Astrocyte (in vitro differentiated cells and primary cell): ENCODE data around the gene ATP2A1.

Experiments used
- CTCF ChIP-seq: IDR thresholded peaks from 2 replicates; pipeline ENCODE4 v1.5.1; 2011; ENCODE audit warnings: low read depth, mild to moderate bottlenecking, inconsistent platforms, low read length, moderate library complexity; ENCODE audit not compliant: insufficient read depth
- EZH2 ChIP-seq: IDR thresholded peaks from 2 replicates; pipeline ENCODE4 v1.6.1; 2012; ENCODE audit warnings: mild to moderate bottlenecking, low read length, inconsistent platforms; ENCODE audit not compliant: insufficient read depth

GRCh38 chr16:28924762-28925385 lies 46.6 kb downstream of the ATP2A1 start, which contains the start of gene RABEP2:
- TF ChIP-seq CTCF = no peak
- TF ChIP-seq EZH2 = no peak
